DMS 273 treated with DMSO at 0.1 percent for 48 hours (cell line): ENCODE measurements around the gene LRRC2.
"Not testable (repeated sequence)": the region's sequence is repeated elsewhere in the genome, so short reads cannot be mapped to it uniquely, and the experiment has no call there.

Source experiments
- DNase-seq: peaks from one replicate; lab custom pipeline; 2025; lab: John Stamatoyannopoulos, UW

The LRRC2 gene

GRCh38 chr3:46524008-46524407 lies 42.1 kb downstream of the LRRC2 start:
- DNase-seq = no peak

- DNase-seq = no peak
These were observed 42.5 kb downstream of the LRRC2 start for GRCh38 chr3:46523556-46523955.

GRCh38 chr3:46522201-46522600 lies 43.9 kb downstream of the LRRC2 start:
- DNase-seq = not testable (repeated sequence)

GRCh38 chr3:46521096-46521495 lies 45.0 kb downstream of the LRRC2 start:
- no peak for DNase-seq

GRCh38 chr3:46520531-46520930 lies 45.6 kb downstream of the LRRC2 start:
- no peak for DNase-seq

- DNase-seq = no peak
These were observed 46.1 kb downstream of the LRRC2 start for GRCh38 chr3:46519952-46520351.

- no peak for DNase-seq
These were observed 48.3 kb downstream of the LRRC2 start for GRCh38 chr3:46517784-46518181.

GRCh38 chr3:46517016-46517783 lies 48.9 kb downstream of the LRRC2 start:
- DNase-seq = no peak

- DNase-seq = no peak
These were observed 49.6 kb downstream of the LRRC2 start for GRCh38 chr3:46516521-46516920.

GRCh38 chr3:46512191-46512749 lies 53.8 kb downstream of the LRRC2 start:
- no peak for DNase-seq

- DNase-seq = no peak
These were observed 56.4 kb downstream of the LRRC2 start for GRCh38 chr3:46509661-46510187.

- no peak for DNase-seq
These were observed 57.1 kb downstream of the LRRC2 start for GRCh38 chr3:46508850-46509591.

GRCh38 chr3:46506526-46506925 lies 59.6 kb downstream of the LRRC2 start:
- DNase-seq = no peak

GRCh38 chr3:46505953-46506352 lies 60.1 kb downstream of the LRRC2 start:
- DNase-seq = no peak

GRCh38 chr3:46504789-46505188 lies 61.3 kb downstream of the LRRC2 start:
- DNase-seq = no peak

GRCh38 chr3:46503200-46503874 lies 62.8 kb downstream of the LRRC2 start:
- DNase-seq = no peak

GRCh38 chr3:46501702-46502101 lies 64.4 kb downstream of the LRRC2 start:
- DNase-seq = no peak

- no peak for DNase-seq
These were observed 65.2 kb downstream of the LRRC2 start for GRCh38 chr3:46500656-46501635.

- no peak for DNase-seq
These were observed 67.1 kb downstream of the LRRC2 start for GRCh38 chr3:46498916-46499519.

- DNase-seq = no peak
These were observed 68.4 kb downstream of the LRRC2 start, which contains the start of gene RTP3 for GRCh38 chr3:46497556-46498265. RTP3 (plus strand) TSS chr3:46497976; CDS start chr3:46498063, 87 bp downstream.
